ENCODE results near the gene WDR19.

GRCh38 chr4:39231660-39232059 is 49.3 kb downstream of the WDR19 start:
- TF ChIP-seq CTCF (IDR thresholded peaks at IDR 0.05) (no peak), POLR2A (IDR thresholded peaks at IDR 0.05) (no peak)
